IMR-90 (cell line): Measurements from ENCODE around the gene EPB41L5.

Source experiments
- BHLHE40 ChIP-seq: fragments of 150-350 bp; IDR thresholded peaks from 2 replicates; pipeline ENCODE4 v1.6.1; 2016; ENCODE audit warnings: mild to moderate bottlenecking, low read depth, low read length
- CEBPB ChIP-seq: IDR thresholded peaks from 2 replicates; pipeline ENCODE4 v1.6.1; 2012; ENCODE audit warnings: low read depth, low read length, improper control_type of control experiment
- FOS ChIP-seq: fragments of 150-350 bp; IDR thresholded peaks from 2 replicates; pipeline ENCODE4 v1.6.1; 2016; ENCODE audit warnings: low read depth, low read length
- MAFK ChIP-seq: IDR thresholded peaks from 2 replicates; pipeline ENCODE4 v1.6.1; 2012; ENCODE audit warnings: low read depth, low read length, improper control_type of control experiment
- MAZ ChIP-seq: IDR thresholded peaks from 2 replicates; pipeline ENCODE4 v1.6.1; 2012; ENCODE audit warnings: low read depth, mild to moderate bottlenecking, low read length, improper control_type of control experiment, moderate library complexity, borderline replicate concordance
- MXI1 ChIP-seq: IDR thresholded peaks from 2 replicates; pipeline ENCODE4 v1.6.1; 2012; ENCODE audit warnings: low read depth, mild to moderate bottlenecking, low read length, moderate library complexity, borderline replicate concordance
- POLR2A ChIP-seq: IDR thresholded peaks from 2 replicates; pipeline ENCODE4 v1.6.1; 2012; ENCODE audit warnings: mild to moderate bottlenecking, low read depth, low read length
- RAD21 ChIP-seq: IDR thresholded peaks from 2 replicates; pipeline ENCODE4 v1.6.1; 2012; ENCODE audit warnings: low read length, improper control_type of control experiment
- RCOR1 ChIP-seq: IDR thresholded peaks from 2 replicates; pipeline ENCODE4 v1.6.1; 2012; ENCODE audit warnings: mild to moderate bottlenecking, low read length, improper control_type of control experiment; ENCODE audit not compliant: insufficient replicate concordance
- RFX5 ChIP-seq: IDR thresholded peaks from 2 replicates; pipeline ENCODE4 v1.8.0; 2012; ENCODE audit warnings: low read depth, mild to moderate bottlenecking, low read length, moderate library complexity
- TF ChIP-seq, protein P1 (sequence below): conservative IDR thresholded peaks from 2 replicates; pipeline ENCODE4 v1.5.1; 2012; ENCODE audit warnings: mild to moderate bottlenecking, low read depth, low read length, improper control_type of control experiment
- TF ChIP-seq, protein P2 (sequence below): fragments of 150-350 bp; IDR thresholded peaks from 2 replicates; pipeline ENCODE4 v1.6.1; 2017; ENCODE audit warnings: mild to moderate bottlenecking, antibody characterized with exemption, low read length, low read depth
- TF ChIP-seq, protein P3 (sequence below): fragments of 150-350 bp; IDR thresholded peaks from 2 replicates; pipeline ENCODE4 v1.6.1; 2016; ENCODE audit warnings: low read depth, mild to moderate bottlenecking, low read length, moderate library complexity, borderline replicate concordance

DNA sequence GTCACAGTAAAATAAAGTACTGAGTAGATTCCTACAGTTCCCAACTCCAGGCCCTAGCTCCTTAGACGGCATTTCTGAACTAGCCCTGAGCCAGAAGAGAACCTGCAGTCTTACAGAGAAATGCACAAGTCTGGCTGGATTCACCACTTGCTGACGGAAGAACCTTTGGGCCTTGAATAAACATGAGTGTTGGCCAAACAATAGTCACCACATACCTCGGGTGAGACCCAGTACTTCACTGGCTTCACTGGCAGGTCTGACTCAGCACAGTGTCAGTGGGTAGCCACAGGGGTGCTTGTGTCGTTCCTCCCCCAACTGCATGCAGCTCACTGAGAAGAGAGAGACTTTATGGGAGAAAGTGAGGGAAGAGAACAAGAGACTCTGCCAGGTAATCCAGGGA lies 121.4 kb downstream of the EPB41L5 start:
- TF ChIP-seq MAFK (peak; percentile 85), CEBPB (peak; percentile 33; the same call in 1 of the 2 replicates), MXI1 (no peak), BHLHE40 (peak; percentile 72), POLR2A (peak; percentile 57), FOS (peak; percentile 86), RAD21 (0 out of 2 replicates have a peak, but pooled peaks have one; percentile 16), RCOR1 (peak; percentile 58), MAZ (no peak), RFX5 (no peak)
- TF ChIP-seq, protein P1, sequence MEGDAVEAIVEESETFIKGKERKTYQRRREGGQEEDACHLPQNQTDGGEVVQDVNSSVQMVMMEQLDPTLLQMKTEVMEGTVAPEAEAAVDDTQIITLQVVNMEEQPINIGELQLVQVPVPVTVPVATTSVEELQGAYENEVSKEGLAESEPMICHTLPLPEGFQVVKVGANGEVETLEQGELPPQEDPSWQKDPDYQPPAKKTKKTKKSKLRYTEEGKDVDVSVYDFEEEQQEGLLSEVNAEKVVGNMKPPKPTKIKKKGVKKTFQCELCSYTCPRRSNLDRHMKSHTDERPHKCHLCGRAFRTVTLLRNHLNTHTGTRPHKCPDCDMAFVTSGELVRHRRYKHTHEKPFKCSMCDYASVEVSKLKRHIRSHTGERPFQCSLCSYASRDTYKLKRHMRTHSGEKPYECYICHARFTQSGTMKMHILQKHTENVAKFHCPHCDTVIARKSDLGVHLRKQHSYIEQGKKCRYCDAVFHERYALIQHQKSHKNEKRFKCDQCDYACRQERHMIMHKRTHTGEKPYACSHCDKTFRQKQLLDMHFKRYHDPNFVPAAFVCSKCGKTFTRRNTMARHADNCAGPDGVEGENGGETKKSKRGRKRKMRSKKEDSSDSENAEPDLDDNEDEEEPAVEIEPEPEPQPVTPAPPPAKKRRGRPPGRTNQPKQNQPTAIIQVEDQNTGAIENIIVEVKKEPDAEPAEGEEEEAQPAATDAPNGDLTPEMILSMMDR, result no peak
- TF ChIP-seq, protein P2, sequence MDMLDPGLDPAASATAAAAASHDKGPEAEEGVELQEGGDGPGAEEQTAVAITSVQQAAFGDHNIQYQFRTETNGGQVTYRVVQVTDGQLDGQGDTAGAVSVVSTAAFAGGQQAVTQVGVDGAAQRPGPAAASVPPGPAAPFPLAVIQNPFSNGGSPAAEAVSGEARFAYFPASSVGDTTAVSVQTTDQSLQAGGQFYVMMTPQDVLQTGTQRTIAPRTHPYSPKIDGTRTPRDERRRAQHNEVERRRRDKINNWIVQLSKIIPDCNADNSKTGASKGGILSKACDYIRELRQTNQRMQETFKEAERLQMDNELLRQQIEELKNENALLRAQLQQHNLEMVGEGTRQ, result no peak
- TF ChIP-seq, protein P3, sequence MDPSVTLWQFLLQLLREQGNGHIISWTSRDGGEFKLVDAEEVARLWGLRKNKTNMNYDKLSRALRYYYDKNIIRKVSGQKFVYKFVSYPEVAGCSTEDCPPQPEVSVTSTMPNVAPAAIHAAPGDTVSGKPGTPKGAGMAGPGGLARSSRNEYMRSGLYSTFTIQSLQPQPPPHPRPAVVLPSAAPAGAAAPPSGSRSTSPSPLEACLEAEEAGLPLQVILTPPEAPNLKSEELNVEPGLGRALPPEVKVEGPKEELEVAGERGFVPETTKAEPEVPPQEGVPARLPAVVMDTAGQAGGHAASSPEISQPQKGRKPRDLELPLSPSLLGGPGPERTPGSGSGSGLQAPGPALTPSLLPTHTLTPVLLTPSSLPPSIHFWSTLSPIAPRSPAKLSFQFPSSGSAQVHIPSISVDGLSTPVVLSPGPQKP, result no peak
